Measurements from ENCODE around the gene REX1BD. TPM values are rescaled to one million over a fixed set of nuclear protein-coding genes. Genes with fewer than 3 reads are reported as not detected.

The REX1BD gene
- total RNA-seq, 2 experiments from 2014 or later = 105 to 109 TPM

DNA sequence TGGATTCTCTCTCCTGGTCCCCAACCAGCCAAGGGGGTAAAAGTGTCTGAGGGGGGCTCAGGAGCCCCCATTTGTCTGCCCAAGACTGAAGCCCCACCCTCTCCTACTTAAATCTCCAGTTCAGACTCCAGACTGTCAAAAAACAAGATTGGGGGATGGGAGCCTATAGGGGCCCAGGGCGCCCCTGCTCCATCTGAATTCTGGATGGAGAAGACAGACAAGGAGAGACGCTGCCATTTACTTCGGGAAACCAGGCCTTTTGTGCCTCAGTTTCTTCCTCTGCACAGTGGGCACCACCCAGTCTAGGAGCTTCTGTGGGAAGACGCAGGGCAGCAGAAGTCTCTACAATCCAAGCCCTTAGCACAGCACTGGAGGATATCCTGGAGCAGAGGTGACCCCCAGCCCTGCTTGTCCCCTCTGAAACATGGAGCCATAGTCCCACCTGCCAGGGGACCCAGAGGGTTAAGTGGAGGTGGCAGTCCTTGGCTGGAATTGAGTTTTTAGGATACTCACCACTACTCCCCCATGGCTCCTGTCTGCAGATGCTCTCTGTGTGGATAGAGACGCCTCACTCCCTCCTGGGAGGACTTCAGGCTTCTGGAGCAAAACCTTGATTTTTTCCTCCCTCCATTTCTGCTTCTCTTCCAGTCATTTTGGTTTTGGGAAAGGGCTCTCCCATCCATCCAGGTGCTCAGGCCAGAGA lies 19.7 kb downstream of the REX1BD start:
- POLR2A ChIA-PET = no interaction called here
- H3K36me3 Mint-ChIP-seq = no peaks in the 10 kb centered on the region
- no peak overlapping the region for H3K27ac Mint-ChIP-seq
- DNase-seq (no peak), ATAC-seq (ENCODE audit: low read depth) (no peak)
- peaks cover 7% of the 10 kb centered on the region for H3K4me1 Mint-ChIP-seq
- H3K9me3 Mint-ChIP-seq = no peaks in the 10 kb centered on the region
- H3K4me3 Mint-ChIP-seq = no peak overlapping the region
- peaks cover 74% of the 10 kb centered on the region for H3K27me3 Mint-ChIP-seq

- Mint-ChIP-seq H3K9me3 (no peaks in the 10 kb centered on the region), H3K4me3 (no peak overlapping the region), H3K27ac (no peak overlapping the region), H3K4me1 (peaks cover 9% of the 10 kb centered on the region), H3K36me3 (no peaks in the 10 kb centered on the region), H3K27me3 (peaks cover 79% of the 10 kb centered on the region)
- DNase-seq (no peak), ATAC-seq (ENCODE audit: low read depth) (no peak)
- POLR2A ChIA-PET = no interaction called here
Measured at GRCh38 chr19:18608805-18609716, 20.5 kb downstream of the REX1BD start.

- H3K36me3 Mint-ChIP-seq = no peaks in the 10 kb centered on the region
- H3K4me3 Mint-ChIP-seq = no peak overlapping the region
- peaks cover 80% of the 10 kb centered on the region for H3K27me3 Mint-ChIP-seq
- no peaks in the 10 kb centered on the region for H3K9me3 Mint-ChIP-seq
- ATAC-seq (ENCODE audit: low read depth) = no peak
- POLR2A ChIA-PET = no interaction called here
- DNase-seq = no peak
- H3K4me1 Mint-ChIP-seq = peaks cover 9% of the 10 kb centered on the region
- H3K27ac Mint-ChIP-seq = no peak overlapping the region
Measured at GRCh38 chr19:18609717-18610051, 21.1 kb downstream of the REX1BD start.

- H3K36me3 Mint-ChIP-seq = no peaks in the 10 kb centered on the region
- ATAC-seq (ENCODE audit: low read depth) = no peak
- H3K4me1 Mint-ChIP-seq = peaks cover 9% of the 10 kb centered on the region
- H3K27me3 Mint-ChIP-seq = peaks cover 80% of the 10 kb centered on the region
- no peaks in the 10 kb centered on the region for H3K9me3 Mint-ChIP-seq
- POLR2A ChIA-PET = no interaction called here
- no peak for DNase-seq
- no peak overlapping the region for H3K4me3 Mint-ChIP-seq
- no peak overlapping the region for H3K27ac Mint-ChIP-seq
Measured at GRCh38 chr19:18610245-18610555, 21.6 kb downstream of the REX1BD start.

DNA sequence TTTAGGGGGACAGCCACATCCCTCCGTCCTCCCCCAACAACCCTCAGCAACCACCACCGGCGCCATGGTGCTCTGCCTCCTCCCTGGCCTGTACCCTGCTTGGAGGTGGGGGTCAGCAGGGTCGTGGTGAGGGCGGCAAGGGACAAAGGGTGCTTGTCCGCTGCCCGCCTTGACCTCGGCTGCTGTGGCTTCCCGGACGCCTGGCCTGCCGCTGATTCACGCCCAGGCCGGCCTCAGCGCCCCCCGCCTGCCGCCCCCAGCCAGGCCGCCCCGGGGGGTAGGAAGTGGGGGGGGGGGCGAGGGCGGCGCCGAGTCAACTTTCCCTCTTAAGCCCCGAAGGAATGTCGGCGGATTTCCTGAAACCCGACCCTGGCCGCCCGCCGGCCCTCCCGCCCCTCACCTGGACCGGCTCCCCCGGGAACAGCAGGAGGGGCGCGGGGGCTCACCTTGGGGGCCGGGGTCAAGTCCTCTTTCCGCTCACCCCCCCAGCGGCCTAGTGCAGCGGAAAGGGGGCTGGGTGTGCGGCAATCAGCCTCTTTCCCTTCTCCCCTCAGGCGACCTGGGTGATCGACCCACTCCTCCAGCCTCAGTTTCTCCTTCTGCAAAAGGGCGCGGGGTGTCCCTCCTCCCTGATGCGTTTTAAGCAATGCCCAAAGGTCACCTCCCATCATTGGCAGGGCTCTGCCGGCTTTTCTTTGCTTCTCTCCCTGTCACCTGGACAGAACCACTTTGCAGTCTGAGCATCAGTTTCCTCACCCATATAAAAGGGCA lies 22.1 kb downstream of the REX1BD start:
- H3K27ac Mint-ChIP-seq = no peak overlapping the region

GRCh38 chr19:18611327-18612050 lies 22.9 kb downstream of the REX1BD start:
- DNase-seq (no peak), ATAC-seq (ENCODE audit: low read depth) (no peak)
- POLR2A ChIA-PET = no interaction called here
- no peaks in the 10 kb centered on the region for H3K36me3 Mint-ChIP-seq
- H3K9me3 Mint-ChIP-seq = no peaks in the 10 kb centered on the region
- peaks cover 81% of the 10 kb centered on the region for H3K27me3 Mint-ChIP-seq
- no peak overlapping the region for H3K4me3 Mint-ChIP-seq
- no peak overlapping the region for H3K27ac Mint-ChIP-seq
- peaks cover 9% of the 10 kb centered on the region for H3K4me1 Mint-ChIP-seq

More for the DNA sequence above, 22.1 kb downstream of the REX1BD start:
- POLR2A ChIA-PET = no interaction called here
- DNase-seq (no peak), ATAC-seq (ENCODE audit: low read depth) (no peak)
- Mint-ChIP-seq H3K9me3 (no peaks in the 10 kb centered on the region), H3K27me3 (peaks cover 79% of the 10 kb centered on the region), H3K4me3 (no peak overlapping the region), H3K36me3 (no peaks in the 10 kb centered on the region), H3K4me1 (peaks cover 9% of the 10 kb centered on the region)

DNA sequence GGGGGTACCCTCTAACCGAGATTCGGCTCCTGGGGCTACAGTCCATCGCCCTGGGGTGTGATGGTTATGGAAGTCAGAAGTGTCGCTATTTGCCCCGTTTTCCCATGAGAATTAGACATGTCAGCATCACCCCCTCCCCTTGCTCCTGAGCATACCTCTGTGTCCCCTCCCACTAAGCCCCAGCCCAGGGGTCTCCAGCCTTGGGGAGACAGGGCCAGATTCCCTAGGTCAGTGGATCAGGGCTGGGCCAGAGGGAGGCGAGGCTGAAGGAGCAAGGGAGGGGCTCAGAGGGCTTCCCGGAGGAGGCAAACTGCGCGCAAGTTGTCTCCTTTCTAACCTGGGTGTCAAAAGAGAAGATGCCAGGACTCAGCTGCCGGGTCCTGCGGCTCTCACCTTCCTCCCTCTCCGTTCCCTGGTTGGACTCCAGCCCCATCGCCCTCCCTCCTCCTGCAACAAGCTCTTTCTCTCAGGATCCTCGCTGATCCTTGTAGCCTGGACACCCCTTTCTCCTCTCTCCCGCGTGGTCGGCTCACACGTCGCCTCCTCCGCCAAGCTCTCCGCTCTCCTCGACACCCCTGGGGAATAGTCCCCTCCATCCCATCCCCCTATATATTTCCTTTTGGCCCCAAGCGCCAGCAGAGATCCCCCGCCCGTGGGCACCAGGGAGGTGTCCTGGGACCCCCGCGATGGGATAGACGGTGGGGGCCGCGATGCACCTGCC lies 23.6 kb downstream of the REX1BD start:
- DNase-seq = no peak
- Mint-ChIP-seq H3K36me3 (no peaks in the 10 kb centered on the region), H3K27ac (no peak overlapping the region), H3K9me3 (no peaks in the 10 kb centered on the region), H3K4me1 (peaks cover 9% of the 10 kb centered on the region), H3K4me3 (peak overlapping the region; percentile 58), H3K27me3 (peaks cover 79% of the 10 kb centered on the region)
- POLR2A ChIA-PET = interaction anchor here (0.5 kb wide), 1 partner anchor 66 kb away, joined by 3 read pairs; no protein-coding TSS in a partner anchor
- no peak for ATAC-seq (ENCODE audit: low read depth)

DNA sequence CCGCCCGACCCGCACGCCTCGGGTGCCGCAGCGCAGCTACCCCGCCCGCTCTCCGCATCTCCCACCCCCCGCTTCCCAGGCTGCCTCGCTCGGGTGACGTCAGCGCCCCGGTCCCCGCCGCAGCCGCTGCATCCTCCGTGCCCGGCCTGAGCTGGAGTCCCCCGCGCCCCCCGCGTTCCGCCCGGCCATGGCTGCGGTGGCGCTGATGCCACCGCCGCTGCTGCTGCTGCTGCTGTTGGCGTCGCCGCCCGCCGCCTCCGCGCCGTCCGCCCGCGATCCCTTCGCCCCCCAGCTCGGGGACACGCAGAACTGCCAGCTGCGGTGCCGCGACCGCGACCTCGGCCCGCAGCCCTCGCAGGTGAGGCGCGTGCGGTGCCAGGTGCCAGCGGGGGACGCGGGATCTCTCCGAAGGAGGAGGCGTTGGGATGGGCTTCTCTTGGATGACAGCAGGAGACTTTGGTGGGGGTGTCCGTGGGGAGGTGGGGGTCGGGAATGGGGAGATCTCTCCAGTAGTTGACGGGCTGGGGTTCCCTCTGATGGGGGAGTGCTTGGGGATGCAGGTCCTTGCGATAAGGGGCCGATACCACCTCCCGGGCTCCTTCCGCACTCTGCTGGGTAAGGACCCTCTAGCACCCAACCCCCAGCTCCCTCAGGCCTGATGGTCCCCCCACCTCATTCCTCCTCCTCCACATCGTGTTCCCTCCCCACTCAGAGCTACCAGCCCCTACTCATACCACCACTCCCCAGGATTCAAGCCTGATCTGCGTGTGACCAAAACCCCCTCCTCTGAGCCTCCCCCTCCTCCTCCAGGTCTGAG lies 24.4 kb downstream of the REX1BD start, which contains the start of gene TMEM59L:
TMEM59L (plus strand) TSS at position 99 of the 817 bp plus-strand sequence; CDS start at position 188, 89 bp downstream.
- POLR2A ChIA-PET = interaction anchor here (0.5 to 0.7 kb wide), 2 partner anchors 18 to 66 kb away, joined by 3 read pairs; no protein-coding TSS in a partner anchor
- H3K27me3 Mint-ChIP-seq = peaks cover 72% of the 10 kb centered on the region
- no peak within 1 kb of the TSS for H3K27ac Mint-ChIP-seq
- no peaks in the 10 kb centered on the region for H3K9me3 Mint-ChIP-seq
- H3K36me3 Mint-ChIP-seq = no peaks in the 10 kb centered on the region
- H3K4me1 Mint-ChIP-seq = peaks cover 9% of the 10 kb centered on the region
- peak; percentile 38 for ATAC-seq (ENCODE audit: low read depth)
- peak within 1 kb of the TSS; percentile 58 for H3K4me3 Mint-ChIP-seq
- no peak for DNase-seq

DNA sequence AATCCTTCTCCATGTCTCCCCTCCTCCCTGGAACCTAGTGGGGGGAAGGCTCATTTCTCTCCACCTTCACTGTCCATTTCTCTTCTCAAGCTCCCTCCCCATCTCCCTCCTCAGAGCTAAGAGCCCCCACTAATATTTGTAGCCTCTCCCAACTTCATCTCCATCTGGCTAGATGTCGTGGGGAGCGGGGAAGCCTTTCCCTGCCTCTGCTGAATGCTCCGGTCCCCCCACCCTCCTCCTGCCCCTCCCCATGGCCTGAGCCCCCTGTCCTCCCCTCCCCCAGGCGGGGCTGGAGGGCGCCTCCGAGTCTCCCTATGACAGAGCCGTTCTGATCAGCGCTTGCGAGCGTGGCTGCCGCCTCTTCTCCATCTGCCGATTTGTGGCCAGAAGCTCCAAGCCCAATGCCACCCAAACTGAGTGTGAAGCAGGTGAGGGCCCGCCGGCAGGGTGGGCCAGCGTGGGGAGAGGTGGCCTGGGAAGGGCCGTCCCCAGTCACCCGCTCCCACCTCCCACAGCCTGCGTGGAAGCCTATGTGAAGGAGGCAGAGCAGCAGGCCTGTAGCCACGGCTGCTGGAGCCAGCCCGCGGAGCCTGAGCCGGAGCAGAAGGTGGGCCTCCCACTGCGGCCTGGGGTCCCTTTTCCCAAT lies 25.1 kb downstream of the REX1BD start:
- no peak for ATAC-seq (ENCODE audit: low read depth)
- Mint-ChIP-seq H3K4me1 (peaks cover 9% of the 10 kb centered on the region), H3K4me3 (peak overlapping the region; percentile 25), H3K9me3 (no peaks in the 10 kb centered on the region), H3K27me3 (peaks cover 64% of the 10 kb centered on the region), H3K36me3 (no peaks in the 10 kb centered on the region), H3K27ac (no peak overlapping the region)
- POLR2A ChIA-PET = no interaction called here
- DNase-seq = no peak

GRCh38 chr19:18616023-18616422 lies 27.4 kb downstream of the REX1BD start:
- Mint-ChIP-seq H3K4me1 (peaks cover 7% of the 10 kb centered on the region), H3K27ac (no peak overlapping the region), H3K9me3 (no peaks in the 10 kb centered on the region), H3K4me3 (no peak overlapping the region), H3K27me3 (peaks cover 44% of the 10 kb centered on the region), H3K36me3 (no peaks in the 10 kb centered on the region)
- DNase-seq (no peak), ATAC-seq (ENCODE audit: low read depth) (no peak)
- POLR2A ChIA-PET = no interaction called here

GRCh38 chr19:18617562-18617961 lies 29.0 kb downstream of the REX1BD start:
- H3K4me1 Mint-ChIP-seq = peaks cover 3% of the 10 kb centered on the region
- no peaks in the 10 kb centered on the region for H3K9me3 Mint-ChIP-seq
- POLR2A ChIA-PET = no interaction called here
- no peak for DNase-seq
- no peak for ATAC-seq (ENCODE audit: low read depth)
- no peak overlapping the region for H3K27ac Mint-ChIP-seq
- H3K27me3 Mint-ChIP-seq = peaks cover 31% of the 10 kb centered on the region
- no peak overlapping the region for H3K4me3 Mint-ChIP-seq
- H3K36me3 Mint-ChIP-seq = no peaks in the 10 kb centered on the region

All from activated naive CD8-positive, alpha-beta T cell treated with anti-CD3 and anti-CD28 coated beads, Interleukin-2, amount 10 ng/mL, durations not matched to agents 7 days and 5 days (primary cell).